Chondrocyte (in vitro differentiated cells): Measurements from ENCODE around the gene ARHGDIB. TPM values are rescaled to one million over a fixed set of nuclear protein-coding genes. Genes with fewer than 3 reads are reported as not detected.

Source experiments
- DNase-seq: peaks from one replicate; pipeline ENCODE4 v3.0.0; 2021; ENCODE audit warnings: mixed read lengths, low spot score
- H3K27ac Mint-ChIP-seq: one replicate; pipeline ENCODE4 v1.8.0; 2021; ENCODE audit warnings: mild to moderate bottlenecking, moderate library complexity, mixed read lengths; ENCODE audit not compliant: unreplicated experiment
- H3K27me3 Mint-ChIP-seq: 2 replicates; pipeline ENCODE4 v1.8.0; 2021; ENCODE audit warnings: low read depth, mixed read lengths
- H3K36me3 Mint-ChIP-seq: 2 replicates; pipeline ENCODE4 v1.8.0; 2021; ENCODE audit warnings: low read depth, mixed read lengths
- H3K4me1 Mint-ChIP-seq: 2 replicates; pipeline ENCODE4 v1.8.0; 2021; ENCODE audit warnings: low read depth, mild to moderate bottlenecking, mixed read lengths
- H3K4me3 Mint-ChIP-seq: one replicate; pipeline ENCODE4 v1.8.0; 2021; ENCODE audit warnings: mild to moderate bottlenecking, moderate library complexity, mixed read lengths; ENCODE audit not compliant: unreplicated experiment
- H3K9me3 Mint-ChIP-seq: 2 replicates; pipeline ENCODE4 v1.8.0; 2021; ENCODE audit warnings: low read depth, mixed read lengths
- CTCF ChIP-seq: fragments of 200-600 bp; sonication (generic); IDR thresholded peaks from 2 replicates; pipeline ENCODE4 v1.5.0; 2021; ENCODE audit warnings: antibody characterized with exemption, mild to moderate bottlenecking, moderate library complexity
- total RNA-seq: library from RNA; stranded (reverse); gene quantifications from 3 replicates; pipeline ENCODE4 v1.2.1, GENCODE V29; 2021

The ARHGDIB gene
- total RNA-seq, 1 donor from 2014 or later: 5.2 TPM

- no peak for DNase-seq
- Mint-ChIP-seq H3K4me1 (peaks cover 26% of the 10 kb centered on the region), H3K27ac (no peak overlapping the region), H3K36me3 (no peaks in the 10 kb centered on the region), H3K9me3 (peaks cover 4% of the 10 kb centered on the region), H3K4me3 (no peak overlapping the region), H3K27me3 (no peaks in the 10 kb centered on the region)
- no peak for TF ChIP-seq CTCF
These were observed 26.4 kb downstream of the ARHGDIB start for GRCh38 chr12:14935031-14935430.

- no peak for TF ChIP-seq CTCF
- H3K27me3 Mint-ChIP-seq: no peaks in the 10 kb centered on the region
- H3K4me3 Mint-ChIP-seq: no peak overlapping the region
- H3K27ac Mint-ChIP-seq: no peak overlapping the region
- no peak for DNase-seq
- H3K9me3 Mint-ChIP-seq: no peaks in the 10 kb centered on the region
- H3K36me3 Mint-ChIP-seq: no peaks in the 10 kb centered on the region
- H3K4me1 Mint-ChIP-seq: peaks cover 31% of the 10 kb centered on the region
These were observed 26.9 kb downstream of the ARHGDIB start for GRCh38 chr12:14934511-14934910.

- Mint-ChIP-seq H3K27ac (no peak overlapping the region), H3K27me3 (no peaks in the 10 kb centered on the region), H3K4me1 (peaks cover 52% of the 10 kb centered on the region), H3K9me3 (no peaks in the 10 kb centered on the region), H3K36me3 (no peaks in the 10 kb centered on the region), H3K4me3 (no peak overlapping the region)
- TF ChIP-seq CTCF: no peak
- DNase-seq: no peak
These were observed 29.4 kb downstream of the ARHGDIB start for GRCh38 chr12:14931791-14932560.

- peaks cover 52% of the 10 kb centered on the region for H3K4me1 Mint-ChIP-seq
- TF ChIP-seq CTCF: no peak
- H3K27me3 Mint-ChIP-seq: no peaks in the 10 kb centered on the region
- no peak overlapping the region for H3K27ac Mint-ChIP-seq
- DNase-seq: no peak
- H3K4me3 Mint-ChIP-seq: no peak overlapping the region
- no peaks in the 10 kb centered on the region for H3K9me3 Mint-ChIP-seq
- no peaks in the 10 kb centered on the region for H3K36me3 Mint-ChIP-seq
These were observed 30.0 kb downstream of the ARHGDIB start for GRCh38 chr12:14931359-14931758.

- Mint-ChIP-seq H3K36me3 (no peaks in the 10 kb centered on the region), H3K27me3 (no peaks in the 10 kb centered on the region), H3K9me3 (no peaks in the 10 kb centered on the region), H3K27ac (peak overlapping the region; percentile 81), H3K4me3 (no peak overlapping the region), H3K4me1 (peaks cover 50% of the 10 kb centered on the region)
- peak; percentile 81 for TF ChIP-seq CTCF
- DNase-seq: no peak
These were observed 31.1 kb downstream of the ARHGDIB start for GRCh38 chr12:14930299-14930698.
